T-cell (primary cell): Measurements from ENCODE around the gene ORAI2. TPM values are rescaled to one million over a fixed set of nuclear protein-coding genes. Genes with fewer than 3 reads are reported as not detected.
A peak's percentile ranks its signal among the peaks of the same experiment; 100 is the strongest.

Source experiments
- ATAC-seq, 4 experiments: fragments of 200-7000 bp in 3 of 4; fragments of 150-1000 bp in 1 of 4; cut with Tn5 transposase; replicated peaks in 1 of 4; 1 replicate in 3 of 4; 2 replicates in 1 of 4; pipeline ENCODE4 v1.10.0; 2021; ENCODE audit warnings: moderate library complexity in 3 of 4, mild to moderate bottlenecking in 2 of 4, moderate number of reproducible peaks in 1 of 4
- CTCF ChIA-PET, 2 donors: fragments of 300-600 bp; sonication (Branson Sonifier 250); formaldehyde crosslinking; loops; one replicate each; lab custom pipeline; 2022; ENCODE audit warnings: antibody characterized with exemption in 2 of 2; lab: Charles Lee
- POLR2A ChIA-PET, 2 donors: fragments of 300-600 bp; sonication (Branson Sonifier 250); formaldehyde crosslinking; loops; one replicate each; lab custom pipeline; 2022; ENCODE audit warnings: antibody characterized with exemption in 2 of 2; lab: Charles Lee
- DNase-seq, 35 experiments: peaks; one replicate each; pipeline versions ENCODE4 v3.0.0 to v3.0.0-alpha.2; 2013 to 2023
- H3K27ac ChIP-seq: one replicate; pipeline ENCODE4 v1.5.1; 2013; ENCODE audit warnings: low read length
- H3K27me3 ChIP-seq, 2 experiments: replicated peaks in 1 of 2; 1 replicate in 1 of 2; 2 replicates in 1 of 2; pipeline versions ENCODE4 v1.6.1 to v1.7.0; 2013; ENCODE audit warnings: low read length in 1 of 2, mixed read lengths in 1 of 2; ENCODE audit not compliant: control insufficient read depth in 2 of 2, insufficient read depth in 2 of 2; ENCODE audit errors: extremely low read depth in 1 of 2
- H3K36me3 ChIP-seq, 2 donors: 1 replicate in 1 of 2; 2 replicates in 1 of 2; pipeline versions ENCODE4 v1.6.1 to v1.7.0; 2013; ENCODE audit warnings: low read length in 1 of 2; ENCODE audit not compliant: control insufficient read depth in 2 of 2, insufficient read depth in 1 of 2; ENCODE audit errors: extremely low read depth in 1 of 2
- H3K4me1 ChIP-seq, 2 experiments: 1 replicate in 1 of 2; 2 replicates in 1 of 2; pipeline versions ENCODE4 v1.6.1 to v1.7.0; 2013; ENCODE audit warnings: low read length in 2 of 2, mixed read lengths in 1 of 2; ENCODE audit not compliant: insufficient read depth in 2 of 2, control insufficient read depth in 1 of 2; ENCODE audit errors: extremely low read depth in 1 of 2
- H3K4me3 ChIP-seq, 2 donors: 1 replicate in 1 of 2; 2 replicates in 1 of 2; pipeline versions ENCODE4 v1.5.1 to v1.7.0; 2013; ENCODE audit warnings: mild to moderate bottlenecking in 2 of 2, low read length in 1 of 2, moderate library complexity in 1 of 2; ENCODE audit not compliant: control insufficient read depth in 1 of 2; ENCODE audit errors: extremely low read depth in 1 of 2
- H3K9me3 ChIP-seq: 2 replicates; pipeline ENCODE4 v1.7.0; 2013
- H3K27ac Mint-ChIP-seq, 2 donors: one replicate each; pipeline ENCODE4 v1.8.0; 2020 to 2021; ENCODE audit warnings: mild to moderate bottlenecking in 2 of 2, mixed read lengths in 2 of 2
- H3K27me3 Mint-ChIP-seq, 2 donors: one replicate each; pipeline ENCODE4 v1.8.0; 2021 to 2022; ENCODE audit warnings: mixed read lengths in 2 of 2
- H3K36me3 Mint-ChIP-seq: one replicate; pipeline ENCODE4 v1.8.0; 2021; ENCODE audit warnings: mixed read lengths
- H3K4me1 Mint-ChIP-seq, 3 donors: one replicate each; pipeline ENCODE4 v1.8.0; 2020 to 2022; ENCODE audit warnings: mixed read lengths in 3 of 3, mild to moderate bottlenecking in 1 of 3
- H3K4me3 Mint-ChIP-seq, 3 donors: one replicate each; pipeline ENCODE4 v1.8.0; 2020 to 2022; ENCODE audit warnings: mild to moderate bottlenecking in 3 of 3, mixed read lengths in 3 of 3, moderate library complexity in 3 of 3
- H3K9me3 Mint-ChIP-seq, 3 donors: one replicate each; pipeline ENCODE4 v1.8.0; 2020 to 2022; ENCODE audit warnings: mixed read lengths in 3 of 3
- WGBS: methylation state at CpG from one replicate; pipeline ENCODE4 v1.1.5; 2013; ENCODE audit warnings: missing lambda C conversion rate; ENCODE audit not compliant: insufficient coverage; 5-methylcytosine and 5-hydroxymethylcytosine counted together
- total RNA-seq, 35 experiments: library from RNA in 6 of 35; stranded (reverse) in 6 of 35; fragments of 120-200 nt in 1 of 35; gene quantifications; one replicate each; pipeline versions ENCODE4 v1.2.1 to v1.2.4 and lab custom pipeline; 2013 to 2026

Gene ORAI2
- total RNA-seq, 5 donors from 2014 or later (not counting 1 experiment from before 2014, with no cell fraction given), result 23.0 to 47.5 (median 37.8) TPM

- peaks cover 16 to 28% of the 10 kb centered on the region in 2 donors for H3K36me3 ChIP-seq
- H3K27ac ChIP-seq, result no peak overlapping the region
- ATAC-seq (no peak), DNase-seq (no peak)
- no peaks in the 10 kb centered on the region for H3K9me3 ChIP-seq
- H3K4me1 Mint-ChIP-seq, result peaks cover 29 to 37% (median 36%) of the 10 kb centered on the region in 3 donors
- H3K4me3 Mint-ChIP-seq, result peak overlapping the region; percentile 89 to 90 (median 89)
- no peaks in the 10 kb centered on the region for H3K27me3 ChIP-seq
- peaks cover 14 to 43% of the 10 kb centered on the region in 2 experiments for H3K4me1 ChIP-seq
- H3K4me3 ChIP-seq, result peak overlapping the region in 1 of 2 donors; percentile 95
- no peak overlapping the region for H3K27ac Mint-ChIP-seq
- POLR2A ChIA-PET, result interaction anchor here in 1 of 2 donors (0.6 kb wide), 2 partner anchors 56 to 1755 kb away, joined by 4 to 6 read pairs; no protein-coding TSS in a partner anchor
- CTCF ChIA-PET, result interaction anchor here (0.6 to 1.6 kb wide), 5 partner anchors 48 to 62 kb away, joined by 3 to 6 read pairs (median 3); no protein-coding TSS in a partner anchor
- no CpG with 5 or more reads among the region's 7 CpGs for WGBS
- no peaks in the 10 kb centered on the region for H3K36me3 Mint-ChIP-seq
- H3K9me3 Mint-ChIP-seq, result no peaks in the 10 kb centered on the region
- no peaks in the 10 kb centered on the region for H3K27me3 Mint-ChIP-seq
These were observed 32.7 kb downstream of the ORAI2 start for GRCh38 chr7:102466097-102466496.

- Histone ChIP-seq H3K9me3 (no peaks in the 10 kb centered on the region), H3K27me3 (no peaks in the 10 kb centered on the region), H3K27ac (no peak overlapping the region), H3K4me1 (peaks cover 14 to 37% of the 10 kb centered on the region in 2 experiments), H3K36me3 (peaks cover 19 to 38% of the 10 kb centered on the region in 2 donors), H3K4me3 (no peak overlapping the region)
- ChIA-PET CTCF (interaction anchor here (0.6 to 1.1 kb wide), 3 partner anchors 18 to 63 kb away, joined by 3 to 8 read pairs (median 3); no protein-coding TSS in a partner anchor), POLR2A (interaction anchor here in 1 of 2 donors (0.6 kb wide), 1 partner anchor 594 kb away, joined by 5 read pairs; no protein-coding TSS in a partner anchor)
- Mint-ChIP-seq H3K27ac (no peak overlapping the region), H3K9me3 (no peaks in the 10 kb centered on the region), H3K4me1 (peaks cover 23 to 31% (median 28%) of the 10 kb centered on the region in 3 donors), H3K36me3 (no peaks in the 10 kb centered on the region), H3K4me3 (no peak overlapping the region), H3K27me3 (no peaks in the 10 kb centered on the region)
- ATAC-seq (no peak), DNase-seq (no peak)
- 96% methylated on average over 14 of the region's 24 CpGs for WGBS
These were observed 34.5 kb downstream of the ORAI2 start for GRCh38 chr7:102467581-102468477.

DNA sequence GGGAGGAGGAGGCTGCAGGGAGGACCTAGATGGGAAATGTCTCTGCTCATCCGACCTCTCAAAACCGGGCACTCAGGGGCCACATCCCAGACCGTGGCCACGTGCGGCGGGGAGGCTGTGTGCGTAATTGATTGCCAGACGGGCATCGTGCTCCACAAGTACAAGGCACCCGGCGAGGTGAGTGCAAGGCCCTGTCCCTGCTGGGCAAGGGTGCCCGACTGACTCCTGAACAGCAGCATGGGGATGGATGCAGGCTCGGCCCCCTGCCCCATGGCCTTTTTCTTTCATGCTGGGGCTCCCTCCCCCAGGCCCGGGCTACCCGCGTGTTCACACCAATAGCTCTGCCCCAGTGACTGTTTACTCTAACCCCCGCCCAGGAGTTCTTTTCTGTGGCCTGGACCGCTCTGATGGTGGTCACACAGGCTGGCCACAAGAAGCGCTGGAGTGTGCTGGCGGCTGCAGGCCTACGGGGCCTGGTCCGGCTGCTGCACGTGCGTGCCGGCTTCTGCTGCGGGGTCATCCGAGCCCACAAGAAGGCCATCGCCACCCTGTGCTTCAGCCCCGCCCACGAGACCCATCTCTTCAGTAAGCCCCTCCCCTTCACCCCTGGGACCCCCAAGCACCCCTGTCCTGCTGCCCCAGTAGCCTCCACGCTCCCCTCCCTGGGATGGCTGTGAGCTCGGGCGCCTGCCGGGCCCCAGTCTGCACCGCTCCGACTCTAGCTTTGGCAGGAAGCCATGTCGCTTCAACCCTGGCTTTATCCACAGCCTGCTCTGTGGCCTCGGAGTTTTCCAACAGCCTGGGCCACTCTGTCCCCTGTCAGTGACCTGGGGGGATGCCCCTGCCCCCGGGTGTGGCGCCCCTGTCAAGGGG, 35.3 kb downstream of the ORAI2 start:
- H3K4me1 Mint-ChIP-seq, result peaks cover 19 to 26% (median 25%) of the 10 kb centered on the region in 3 donors
- Histone ChIP-seq H3K9me3 (no peaks in the 10 kb centered on the region), H3K27me3 (no peaks in the 10 kb centered on the region), H3K4me1 (peaks cover 9 to 34% of the 10 kb centered on the region in 2 experiments), H3K4me3 (no peak overlapping the region), H3K36me3 (peaks cover 25 to 46% of the 10 kb centered on the region in 2 donors), H3K27ac (no peak overlapping the region)
- POLR2A ChIA-PET, result no interaction called here
- no peaks in the 10 kb centered on the region for H3K9me3 Mint-ChIP-seq
- CTCF ChIA-PET, result interaction anchor here in 1 of 2 donors (0.6 kb wide), 1 partner anchor 866 kb away, joined by 4 read pairs; no protein-coding TSS in a partner anchor
- H3K36me3 Mint-ChIP-seq, result no peaks in the 10 kb centered on the region
- 91% methylated on average over 36 of the region's 40 CpGs for WGBS
- DNase-seq, result no peak
- H3K27me3 Mint-ChIP-seq, result no peaks in the 10 kb centered on the region
- ATAC-seq, result no peak
- no peak overlapping the region for H3K27ac Mint-ChIP-seq
- H3K4me3 Mint-ChIP-seq, result no peak overlapping the region

DNA sequence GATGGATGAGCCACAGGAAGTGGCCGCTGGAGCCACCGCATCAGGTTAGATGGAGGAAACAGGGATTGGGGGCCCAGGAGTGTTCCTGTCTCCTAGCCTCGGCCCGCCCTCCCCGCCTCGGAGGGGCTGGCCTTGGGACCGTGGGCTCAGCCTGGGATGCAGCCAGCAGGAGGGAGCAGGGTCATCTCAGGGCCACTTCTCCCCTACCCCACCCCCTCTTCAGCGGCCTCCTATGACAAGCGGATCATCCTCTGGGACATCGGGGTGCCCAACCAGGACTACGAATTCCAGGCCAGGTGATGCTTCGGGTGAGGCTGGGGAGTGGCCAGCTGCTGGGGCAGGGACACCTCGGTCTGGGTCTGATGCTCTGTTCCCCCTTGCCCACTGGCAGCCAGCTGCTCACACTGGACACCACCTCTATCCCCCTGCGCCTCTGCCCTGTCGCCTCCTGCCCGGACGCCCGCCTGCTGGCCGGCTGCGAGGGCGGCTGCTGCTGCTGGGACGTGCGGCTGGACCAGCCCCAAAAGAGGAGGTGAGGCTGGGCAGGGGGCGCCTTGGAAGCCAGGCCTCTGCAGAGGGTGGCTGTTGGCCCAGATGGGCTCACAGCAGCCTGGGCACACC, 36.1 kb downstream of the ORAI2 start:
- Mint-ChIP-seq H3K4me3 (no peak overlapping the region), H3K4me1 (peaks cover 13 to 20% (median 18%) of the 10 kb centered on the region in 3 donors), H3K36me3 (no peaks in the 10 kb centered on the region), H3K27ac (no peak overlapping the region), H3K27me3 (no peaks in the 10 kb centered on the region), H3K9me3 (no peaks in the 10 kb centered on the region)
- POLR2A ChIA-PET, result no interaction called here
- Histone ChIP-seq H3K27me3 (no peaks in the 10 kb centered on the region), H3K27ac (no peak overlapping the region), H3K36me3 (peaks cover 29 to 49% of the 10 kb centered on the region in 2 donors), H3K9me3 (no peaks in the 10 kb centered on the region), H3K4me1 (peaks cover 5 to 27% of the 10 kb centered on the region in 2 experiments), H3K4me3 (no peak overlapping the region)
- no peak for DNase-seq
- no peak for ATAC-seq
- 92% methylated on average over 22 of the region's 24 CpGs for WGBS
- CTCF ChIA-PET, result interaction anchor here in 1 of 2 donors (0.6 kb wide), 1 partner anchor 866 kb away, joined by 4 read pairs; no protein-coding TSS in a partner anchor

- no peaks in the 10 kb centered on the region for H3K9me3 Mint-ChIP-seq
- no peak overlapping the region for H3K4me3 Mint-ChIP-seq
- ATAC-seq (no peak), DNase-seq (no peak)
- CTCF ChIA-PET, result no interaction called here
- Histone ChIP-seq H3K27ac (no peak overlapping the region), H3K4me3 (no peak overlapping the region), H3K4me1 (peaks cover 4 to 22% of the 10 kb centered on the region in 2 experiments), H3K27me3 (no peaks in the 10 kb centered on the region), H3K9me3 (no peaks in the 10 kb centered on the region), H3K36me3 (peaks cover 29 to 49% of the 10 kb centered on the region in 2 donors)
- peaks cover 13 to 17% (median 16%) of the 10 kb centered on the region in 3 donors for H3K4me1 Mint-ChIP-seq
- no peaks in the 10 kb centered on the region for H3K27me3 Mint-ChIP-seq
- no peak overlapping the region for H3K27ac Mint-ChIP-seq
- H3K36me3 Mint-ChIP-seq, result no peaks in the 10 kb centered on the region
- POLR2A ChIA-PET, result no interaction called here
- WGBS, result 89% methylated on average over 10 of the region's 20 CpGs
These were observed 36.8 kb downstream of the ORAI2 start for GRCh38 chr7:102469972-102470825.
